ENCODE measurements around the gene TRMT10A. TPM values are rescaled to one million over a fixed set of nuclear protein-coding genes. Genes with fewer than 3 reads are reported as not detected.

Gene TRMT10A
- total and polyA plus RNA-seq, 9 donors, result 6.3 to 11.3 (median 9.6) TPM

- Histone ChIP-seq H3K36me3 (ENCODE audit: control insufficient read depth, insufficient read depth, low read length) (no peaks in the 10 kb centered on the region), H3K4me1 (ENCODE audit: control insufficient read depth, insufficient read depth, low read length) (no peaks in the 10 kb centered on the region), H3K4me3 (ENCODE audit: low read length) (no peak within 1 kb of the TSS), H3K27ac (ENCODE audit: low read length) (no peak within 1 kb of the TSS), H3K9me3 (replicated peaks; ENCODE audit: control insufficient read depth, low read depth, low read length) (no peaks in the 10 kb centered on the region), H3K27me3 (ENCODE audit: control insufficient read depth, insufficient read depth, low read length) (no peaks in the 10 kb centered on the region)
- WGBS (ENCODE audit: insufficient coverage), result no CpG with 5 or more reads among the region's 4 CpGs
- no peak for DNase-seq
Measured at GRCh38 chr4:99510721-99511120, 53.1 kb downstream of the TRMT10A start, which contains the start of gene C4orf17. TSS of gene C4orf17 (plus strand) at chr4:99511021. CDS start at chr4:99513082, 2,061 bp downstream.

GRCh38 chr4:99507762-99508161 lies 56.1 kb downstream of the TRMT10A start:
- DNase-seq, result no peak
- H3K4me3 ChIP-seq (ENCODE audit: low read length), result no peak overlapping the region
- H3K36me3 ChIP-seq (ENCODE audit: control insufficient read depth, insufficient read depth, low read length), result no peaks in the 10 kb centered on the region
- no peaks in the 10 kb centered on the region for H3K9me3 ChIP-seq (replicated peaks; ENCODE audit: control insufficient read depth, low read depth, low read length)
- no peak overlapping the region for H3K27ac ChIP-seq (ENCODE audit: low read length)
- H3K27me3 ChIP-seq (ENCODE audit: control insufficient read depth, insufficient read depth, low read length), result no peaks in the 10 kb centered on the region
- peaks cover 12% of the 10 kb centered on the region for H3K4me1 ChIP-seq (ENCODE audit: control insufficient read depth, insufficient read depth, low read length)

DNA sequence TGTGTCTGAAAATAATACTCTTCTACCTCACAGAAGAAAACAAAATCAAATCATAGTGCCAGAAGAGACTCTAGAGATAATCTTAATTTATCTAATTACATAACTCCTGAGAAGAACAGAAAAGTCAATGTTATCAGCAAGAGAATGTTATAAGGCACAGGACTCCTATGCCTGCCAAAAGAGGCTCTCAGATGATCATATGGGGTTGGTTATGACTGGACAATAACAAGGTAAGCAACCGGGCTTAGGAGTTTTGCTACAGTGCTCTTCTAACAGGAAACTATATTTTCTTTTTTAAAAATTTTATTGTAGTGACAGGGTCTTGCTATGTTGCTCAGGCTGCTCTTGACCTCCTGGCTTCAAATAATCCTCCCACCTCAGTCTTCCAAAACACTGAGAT lies 56.5 kb downstream of the TRMT10A start:
- DNase-seq, result no peak
- no CpG with 5 or more reads among the region's 1 CpG for WGBS (ENCODE audit: insufficient coverage)
- Histone ChIP-seq H3K9me3 (replicated peaks; ENCODE audit: control insufficient read depth, low read depth, low read length) (no peaks in the 10 kb centered on the region), H3K27ac (ENCODE audit: low read length) (no peak overlapping the region), H3K4me1 (ENCODE audit: control insufficient read depth, insufficient read depth, low read length) (peaks cover 12% of the 10 kb centered on the region), H3K27me3 (ENCODE audit: control insufficient read depth, insufficient read depth, low read length) (no peaks in the 10 kb centered on the region), H3K36me3 (ENCODE audit: control insufficient read depth, insufficient read depth, low read length) (no peaks in the 10 kb centered on the region), H3K4me3 (ENCODE audit: low read length) (no peak overlapping the region)

DNA sequence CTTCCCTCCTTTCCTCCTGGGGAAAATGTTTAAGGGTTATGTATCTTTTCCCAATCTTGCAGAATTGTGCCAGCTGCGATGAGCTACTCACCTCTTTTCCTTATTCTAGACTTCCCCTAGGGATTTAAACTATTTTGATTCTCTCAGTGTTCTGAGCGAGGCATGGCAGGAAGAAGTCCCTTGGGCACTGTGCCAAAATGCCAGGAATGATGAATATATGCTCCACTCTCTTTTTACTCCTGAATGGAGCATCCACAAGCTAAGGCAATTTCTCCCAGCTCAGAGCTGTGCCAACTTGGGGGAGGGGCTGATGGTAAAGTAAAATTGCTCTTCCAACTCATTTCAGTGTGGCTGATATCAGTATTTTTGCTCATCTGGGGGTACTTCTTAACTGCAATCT lies 57.1 kb downstream of the TRMT10A start:
- no CpG with 5 or more reads among the region's 2 CpGs for WGBS (ENCODE audit: insufficient coverage)
- H3K4me3 ChIP-seq (ENCODE audit: low read length), result no peak overlapping the region
- no peak overlapping the region for H3K27ac ChIP-seq (ENCODE audit: low read length)
- no peaks in the 10 kb centered on the region for H3K9me3 ChIP-seq (replicated peaks; ENCODE audit: control insufficient read depth, low read depth, low read length)
- no peaks in the 10 kb centered on the region for H3K27me3 ChIP-seq (ENCODE audit: control insufficient read depth, insufficient read depth, low read length)
- H3K4me1 ChIP-seq (ENCODE audit: control insufficient read depth, insufficient read depth, low read length), result peaks cover 12% of the 10 kb centered on the region
- DNase-seq, result no peak
- H3K36me3 ChIP-seq (ENCODE audit: control insufficient read depth, insufficient read depth, low read length), result no peaks in the 10 kb centered on the region

- H3K9me3 ChIP-seq (replicated peaks; ENCODE audit: control insufficient read depth, low read depth, low read length), result no peaks in the 10 kb centered on the region
- no peaks in the 10 kb centered on the region for H3K36me3 ChIP-seq (ENCODE audit: control insufficient read depth, insufficient read depth, low read length)
- peaks cover 12% of the 10 kb centered on the region for H3K4me1 ChIP-seq (ENCODE audit: control insufficient read depth, insufficient read depth, low read length)
- H3K27ac ChIP-seq (ENCODE audit: low read length), result peak overlapping the region; percentile 10
- WGBS (ENCODE audit: insufficient coverage), result 83% methylated on average over 2 of the region's 3 CpGs
- peak; percentile 41 for DNase-seq
- no peaks in the 10 kb centered on the region for H3K27me3 ChIP-seq (ENCODE audit: control insufficient read depth, insufficient read depth, low read length)
- no peak overlapping the region for H3K4me3 ChIP-seq (ENCODE audit: low read length)
Measured at GRCh38 chr4:99504804-99505502, 58.9 kb downstream of the TRMT10A start.

Other genes starting within 250 kb of the TRMT10A start
- 6.3 TPM for gene ADH1B, start 242.6 kb downstream of the TRMT10A start, total RNA-seq
- gene ADH1B, start 242.6 kb downstream of the TRMT10A start, polyA plus RNA-seq (ENCODE audit: insufficient read depth in 1 of 8, insufficient read length in 8 of 8, low replicate concordance in 1 of 8), result 10 to 100 TPM in 2 of 8 donors, 1 to 10 TPM in 6; 3.6 to 32.4 (median 5.3) TPM
- gene ADH1C, start 211.3 kb downstream of the TRMT10A start, total RNA-seq, result 9.4 TPM
- gene ADH1C, start 211.3 kb downstream of the TRMT10A start, polyA plus RNA-seq (ENCODE audit: insufficient read depth in 1 of 8, insufficient read length in 8 of 8, low replicate concordance in 1 of 8), result 10 to 100 TPM in 3 of 8 donors, 1 to 10 TPM in 5; 6.0 to 11.3 (median 7.5) TPM
- gene ADH7, start 128.7 kb downstream of the TRMT10A start, total RNA-seq, result not detected
- under 1 TPM in 1 of 8 donors, not detected in 7; 0.38 TPM for gene ADH7, start 128.7 kb downstream of the TRMT10A start, polyA plus RNA-seq (ENCODE audit: insufficient read depth in 1 of 8, insufficient read length in 8 of 8, low replicate concordance in 1 of 8)
- gene C4orf17, start 53.0 kb downstream of the TRMT10A start, total RNA-seq, result not detected
- under 1 TPM in 4 of 8 donors, not detected in 4; 0.06 to 0.25 (median 0.15) TPM for gene C4orf17, start 53.0 kb downstream of the TRMT10A start, polyA plus RNA-seq (ENCODE audit: insufficient read depth in 1 of 8, insufficient read length in 8 of 8, low replicate concordance in 1 of 8)
- gene MTTP, start 10.8 kb upstream of the TRMT10A start, total RNA-seq, result 0.40 TPM
- gene MTTP, start 10.8 kb upstream of the TRMT10A start, polyA plus RNA-seq (ENCODE audit: insufficient read depth in 1 of 8, insufficient read length in 8 of 8, low replicate concordance in 1 of 8), result 10 to 100 TPM in 1 of 8 donors, 1 to 10 TPM in 4, under 1 TPM in 3; 0.67 to 25.5 (median 1.1) TPM
- 114 TPM for gene C4orf54, start 93.8 kb upstream of the TRMT10A start, total RNA-seq
- gene C4orf54, start 93.8 kb upstream of the TRMT10A start, polyA plus RNA-seq (ENCODE audit: insufficient read depth in 1 of 8, insufficient read length in 8 of 8, low replicate concordance in 1 of 8), result 100 to 1,000 TPM in 4 of 8 donors, 10 to 100 TPM in 4; 56.3 to 159 (median 97.4) TPM

Data from muscle of leg (tissue), 11 donors.